ENCODE data around the gene SP5. TPM values are rescaled to one million over a fixed set of nuclear protein-coding genes. Genes with fewer than 3 reads are reported as not detected.

Gene SP5
- total and polyA plus RNA-seq, 2 experiments from 2014 or later = 1.9 to 2.4 TPM

DNA sequence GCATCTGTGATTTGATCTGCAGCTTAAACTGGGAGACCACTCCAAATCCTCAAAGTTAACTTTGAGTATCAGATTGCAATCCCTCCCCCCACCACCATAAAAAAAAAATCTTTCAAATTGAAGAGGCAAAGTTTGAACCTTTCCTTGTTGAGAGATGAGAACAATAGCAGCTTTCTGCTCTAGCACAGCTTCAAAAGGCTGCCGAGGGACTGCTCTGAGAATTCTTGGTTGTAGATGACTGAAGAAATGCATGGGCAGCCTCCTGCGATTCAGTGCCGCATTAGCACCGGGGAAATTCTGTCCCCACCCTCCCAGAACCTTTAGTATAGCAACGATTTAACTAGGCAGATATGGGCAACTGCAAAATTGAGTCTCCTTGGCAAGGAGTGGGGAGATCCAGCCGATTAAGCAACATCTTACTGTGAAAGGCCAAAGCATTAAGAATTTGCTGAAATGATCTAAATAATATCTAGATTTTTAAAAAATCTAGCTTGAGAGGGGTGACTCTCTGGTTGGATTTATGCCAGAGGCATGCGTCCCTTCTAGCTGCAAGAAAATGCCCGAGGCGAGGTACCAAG, 3.9 kb upstream of the SP5 start:
- DNase-seq (ENCODE audit: low spot score) = no peak
- Histone ChIP-seq H3K4me3 (no peak overlapping the region), H3K9me3 (ENCODE audit: low read depth) (no peaks in the 10 kb centered on the region), H3K9me2 (replicated peaks; ENCODE audit: insufficient read depth) (no peaks in the 10 kb centered on the region), H3K79me2 (no peaks in the 10 kb centered on the region), H3K27ac (no peak overlapping the region), H3K4me2 (peak overlapping the region; percentile 97), H4K20me1 (ENCODE audit: insufficient read depth, poor library complexity, severe bottlenecking) (no peaks in the 10 kb centered on the region), H3K4me1 (ENCODE audit: insufficient read depth) (peaks cover 21% of the 10 kb centered on the region), H2AFZ (no peak overlapping the region), H3K27me3 (peaks cover 68% of the 10 kb centered on the region), H3K36me3 (replicated peaks; ENCODE audit: insufficient read depth, low read depth) (no peaks in the 10 kb centered on the region)
- TF ChIP-seq, protein P1, sequence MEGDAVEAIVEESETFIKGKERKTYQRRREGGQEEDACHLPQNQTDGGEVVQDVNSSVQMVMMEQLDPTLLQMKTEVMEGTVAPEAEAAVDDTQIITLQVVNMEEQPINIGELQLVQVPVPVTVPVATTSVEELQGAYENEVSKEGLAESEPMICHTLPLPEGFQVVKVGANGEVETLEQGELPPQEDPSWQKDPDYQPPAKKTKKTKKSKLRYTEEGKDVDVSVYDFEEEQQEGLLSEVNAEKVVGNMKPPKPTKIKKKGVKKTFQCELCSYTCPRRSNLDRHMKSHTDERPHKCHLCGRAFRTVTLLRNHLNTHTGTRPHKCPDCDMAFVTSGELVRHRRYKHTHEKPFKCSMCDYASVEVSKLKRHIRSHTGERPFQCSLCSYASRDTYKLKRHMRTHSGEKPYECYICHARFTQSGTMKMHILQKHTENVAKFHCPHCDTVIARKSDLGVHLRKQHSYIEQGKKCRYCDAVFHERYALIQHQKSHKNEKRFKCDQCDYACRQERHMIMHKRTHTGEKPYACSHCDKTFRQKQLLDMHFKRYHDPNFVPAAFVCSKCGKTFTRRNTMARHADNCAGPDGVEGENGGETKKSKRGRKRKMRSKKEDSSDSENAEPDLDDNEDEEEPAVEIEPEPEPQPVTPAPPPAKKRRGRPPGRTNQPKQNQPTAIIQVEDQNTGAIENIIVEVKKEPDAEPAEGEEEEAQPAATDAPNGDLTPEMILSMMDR (IDR thresholded peaks at IDR 0.05; ENCODE audit: poor library complexity) = no peak
- TF ChIP-seq EZH2 (IDR thresholded peaks at IDR 0.05; ENCODE audit: borderline replicate concordance) (no peak), EZH2phosphoT487 (IDR thresholded peaks at IDR 0.05; ENCODE audit: low read depth, severe bottlenecking, unreplicated experiment) (no peak)
- WGBS (ENCODE audit: low lambda C conversion rate, missing lambda C conversion rate) = 4% methylated on average over 9 of the region's 9 CpGs

DNA sequence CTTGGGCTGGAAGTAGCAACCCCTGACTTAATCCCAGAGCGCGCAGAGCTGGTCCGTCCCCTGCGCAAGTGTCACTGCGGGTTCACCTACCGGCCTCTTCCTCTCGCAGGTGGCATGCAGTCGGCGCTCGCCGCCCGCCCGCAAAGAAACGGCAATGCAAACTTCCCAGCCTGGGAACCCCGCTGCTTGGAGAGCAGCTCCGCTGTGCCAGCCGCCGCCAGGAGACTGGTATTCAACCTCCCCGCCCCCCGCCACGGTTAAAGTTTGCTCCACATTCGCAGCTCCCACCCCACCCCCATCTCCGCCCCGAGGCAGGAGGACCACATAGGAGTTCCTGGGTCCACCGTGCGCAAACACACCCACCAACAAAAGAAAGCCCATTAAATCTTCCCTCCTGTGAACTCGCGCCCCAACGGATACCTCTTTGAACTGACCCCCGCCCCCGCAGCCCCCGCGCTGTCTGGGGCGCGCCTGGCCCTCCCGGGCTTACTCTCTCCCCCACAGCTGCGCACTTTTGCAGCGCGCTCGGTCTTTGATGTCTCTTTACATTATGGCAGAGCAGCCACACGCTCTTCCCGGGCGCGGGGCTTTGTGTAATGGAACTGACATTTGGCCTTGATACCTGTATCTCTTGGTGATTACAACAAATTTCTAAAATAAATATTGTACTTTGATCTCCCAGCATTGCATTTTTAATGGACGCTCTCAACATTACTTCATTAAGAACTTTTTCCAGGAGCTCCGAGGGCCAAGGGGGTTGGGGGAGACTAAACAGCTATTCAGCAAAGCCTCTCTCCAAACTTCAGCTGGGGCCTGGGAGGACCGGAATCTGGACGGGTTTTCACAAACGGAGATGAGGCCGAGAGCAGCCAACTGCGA, 3.1 kb upstream of the SP5 start:
- DNase-seq (ENCODE audit: low spot score) = peak; percentile 32
- no peaks in the 10 kb centered on the region for H4K20me1 ChIP-seq (ENCODE audit: insufficient read depth, poor library complexity, severe bottlenecking)
- no peak overlapping the region for H3K27ac ChIP-seq
- TF ChIP-seq EZH2 (IDR thresholded peaks at IDR 0.05; ENCODE audit: borderline replicate concordance) (no peak), EZH2phosphoT487 (IDR thresholded peaks at IDR 0.05; ENCODE audit: low read depth, severe bottlenecking, unreplicated experiment) (peak; percentile 44)
- TF ChIP-seq, protein P1 (IDR thresholded peaks at IDR 0.05; ENCODE audit: poor library complexity) = no peak
- H3K4me3 ChIP-seq = no peak overlapping the region
- H3K4me1 ChIP-seq (ENCODE audit: insufficient read depth) = peaks cover 22% of the 10 kb centered on the region
- H3K9me3 ChIP-seq (ENCODE audit: low read depth) = no peaks in the 10 kb centered on the region
- no peaks in the 10 kb centered on the region for H3K79me2 ChIP-seq
- H3K9me2 ChIP-seq (replicated peaks; ENCODE audit: insufficient read depth) = no peaks in the 10 kb centered on the region
- H3K36me3 ChIP-seq (replicated peaks; ENCODE audit: insufficient read depth, low read depth) = no peaks in the 10 kb centered on the region
- H2AFZ ChIP-seq = peak overlapping the region; percentile 24
- WGBS (ENCODE audit: low lambda C conversion rate, missing lambda C conversion rate) = 2% methylated on average over 51 of the region's 51 CpGs
- H3K27me3 ChIP-seq = peaks cover 76% of the 10 kb centered on the region
- H3K4me2 ChIP-seq = peak overlapping the region; percentile 97

DNA sequence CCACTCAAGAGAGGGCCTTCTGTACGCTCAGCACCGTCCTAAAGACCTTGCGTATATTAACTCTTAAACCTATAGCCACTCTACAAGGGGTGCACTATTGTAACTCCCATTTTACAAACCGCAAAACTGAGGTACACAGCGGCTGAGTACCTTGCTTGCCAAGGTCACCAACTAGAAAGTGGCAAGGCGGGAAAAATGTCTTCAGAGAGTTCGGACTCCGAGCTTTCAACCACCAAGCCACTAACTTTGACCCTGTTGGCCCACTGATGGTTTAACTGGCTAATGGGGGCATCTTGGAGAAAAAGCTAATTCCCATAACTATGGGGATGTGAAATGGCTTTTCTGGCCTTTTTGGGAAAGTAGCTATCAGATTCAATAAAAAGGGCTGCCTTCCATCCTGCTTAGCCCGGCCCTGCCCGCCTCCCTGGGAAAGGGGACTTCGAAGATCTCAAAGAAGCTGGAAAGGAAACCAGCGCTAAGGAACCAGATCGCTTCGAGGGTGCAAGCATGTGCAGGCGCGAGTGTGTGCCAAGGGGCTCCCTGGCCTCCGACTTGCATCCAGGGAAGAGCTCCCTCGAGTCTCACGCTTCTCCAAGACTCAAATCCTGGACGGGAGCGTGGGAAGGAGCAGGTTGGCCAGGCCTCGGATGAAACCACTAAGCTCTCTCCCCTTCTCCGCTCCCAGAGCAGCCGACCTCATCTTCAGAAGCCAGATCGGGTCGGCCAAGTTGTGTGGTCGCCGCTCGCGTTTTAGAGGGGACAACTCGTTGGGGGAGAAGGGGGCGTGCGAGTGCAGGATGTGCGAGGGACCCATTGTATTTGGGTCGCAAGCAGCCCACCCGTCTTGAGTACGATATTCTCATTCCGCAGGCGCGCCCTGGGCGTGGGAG, 2.2 kb upstream of the SP5 start:
- 30% methylated on average over 41 of the region's 41 CpGs for WGBS (ENCODE audit: low lambda C conversion rate, missing lambda C conversion rate)
- Histone ChIP-seq H3K36me3 (replicated peaks; ENCODE audit: insufficient read depth, low read depth) (no peaks in the 10 kb centered on the region), H3K4me1 (ENCODE audit: insufficient read depth) (peaks cover 24% of the 10 kb centered on the region), H3K79me2 (no peaks in the 10 kb centered on the region), H3K4me3 (no peak overlapping the region), H3K9me2 (replicated peaks; ENCODE audit: insufficient read depth) (no peaks in the 10 kb centered on the region), H3K27ac (no peak overlapping the region), H4K20me1 (ENCODE audit: insufficient read depth, poor library complexity, severe bottlenecking) (no peaks in the 10 kb centered on the region), H3K9me3 (ENCODE audit: low read depth) (no peaks in the 10 kb centered on the region), H3K4me2 (peak overlapping the region; percentile 97), H2AFZ (peak overlapping the region; percentile 24), H3K27me3 (peaks cover 80% of the 10 kb centered on the region)
- DNase-seq (ENCODE audit: low spot score) = no peak
- TF ChIP-seq EZH2 (IDR thresholded peaks at IDR 0.05; ENCODE audit: borderline replicate concordance) = peak; percentile 70
- TF ChIP-seq EZH2phosphoT487 (IDR thresholded peaks at IDR 0.05; ENCODE audit: low read depth, severe bottlenecking, unreplicated experiment) = no peak
